Peyer's patch (tissue), 4 donors: ENCODE data around the gene OBSCN. TPM values are rescaled to one million over a fixed set of nuclear protein-coding genes. Genes with fewer than 3 reads are reported as not detected.

Experiments used
- DNase-seq, 3 donors: peaks; one replicate each; pipeline ENCODE4 v3.0.0-alpha.2; 2017 to 2019
- H3K27ac ChIP-seq, 4 donors: fragments of 200-600 bp; sonication (generic); one replicate each; pipeline ENCODE4 v1.5.1; 2016 to 2019
- H3K27me3 ChIP-seq, 2 donors: fragments of 200-600 bp; sonication (generic); one replicate each; pipeline ENCODE4 v1.5.1; 2019
- H3K36me3 ChIP-seq, 3 donors: fragments of 200-600 bp; sonication (generic); one replicate each; pipeline ENCODE4 v1.5.1; 2016 to 2019
- H3K4me1 ChIP-seq, 4 donors: fragments of 200-600 bp; sonication (generic); one replicate each; pipeline ENCODE4 v1.5.1; 2016 to 2019
- H3K4me3 ChIP-seq, 4 donors: fragments of 200-600 bp; sonication (generic); 1 replicate in 3 of 4; 2 replicates in 1 of 4; pipeline ENCODE4 v1.5.1; 2016 to 2019; ENCODE audit warnings: mild to moderate bottlenecking in 1 of 4
- H3K9me3 ChIP-seq, 4 donors: fragments of 200-600 bp; sonication (generic); one replicate each; pipeline ENCODE4 v1.5.1; 2016 to 2019; ENCODE audit warnings: mild to moderate bottlenecking in 1 of 4
- POLR2A ChIP-seq, 2 donors: fragments of 450-650 bp; IDR thresholded peaks; one replicate each; pipeline ENCODE4 v1.5.1; 2017; ENCODE audit warnings: antibody characterized with exemption in 2 of 2, mild to moderate bottlenecking in 2 of 2, moderate library complexity in 2 of 2
- total RNA-seq, 4 donors: library from RNA; depleted of rRNA; stranded (reverse); fragments of >200 nt; gene quantifications; one replicate each; pipeline ENCODE4 v1.1.0, GENCODE V29; 2016
- TF ChIP-seq, protein P1 (sequence below), 6 experiments: fragments of 450-650 bp in 4 of 6; fragments of 200-600 bp in 2 of 6; sonication (generic) in 1 of 6; IDR thresholded peaks; one replicate each; pipeline ENCODE4 v1.5.1; 2017 to 2019; ENCODE audit warnings: antibody characterized with exemption in 6 of 6, mild to moderate bottlenecking in 3 of 6, moderate library complexity in 1 of 6

Gene OBSCN
- total RNA-seq, 4 donors from 2014 or later, result 5.8 to 136 (median 34.4) TPM

DNA sequence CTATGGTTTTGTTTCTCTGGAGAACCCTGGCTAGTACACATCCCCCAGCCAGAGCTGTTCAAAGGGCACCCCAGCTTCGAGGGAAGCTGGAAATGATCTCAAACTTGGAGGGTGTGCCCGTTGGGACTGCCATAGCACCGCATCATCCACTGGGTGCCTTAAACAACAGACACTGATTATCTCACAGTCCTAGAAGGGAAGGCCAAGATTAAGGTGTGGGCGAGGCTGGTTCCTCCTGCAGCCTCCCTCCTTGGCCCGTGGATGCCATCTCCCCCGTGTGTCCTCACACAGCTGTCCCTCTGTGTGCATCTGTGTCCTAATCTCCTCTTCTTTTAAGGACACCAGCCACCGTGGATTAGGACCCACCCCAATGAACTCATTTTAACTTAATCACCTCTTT is 46.5 kb upstream of the OBSCN start:
- peak overlapping the region in 2 of 4 donors; percentile 37 to 52 for H3K27ac ChIP-seq
- no peak for DNase-seq
- H3K4me3 ChIP-seq, result no peak overlapping the region
- H3K36me3 ChIP-seq, result no peaks in the 10 kb centered on the region
- peaks cover 0 to 31% (median 3%) of the 10 kb centered on the region in 4 donors for H3K4me1 ChIP-seq
- H3K27me3 ChIP-seq, result no peaks in the 10 kb centered on the region
- TF ChIP-seq, protein P1, sequence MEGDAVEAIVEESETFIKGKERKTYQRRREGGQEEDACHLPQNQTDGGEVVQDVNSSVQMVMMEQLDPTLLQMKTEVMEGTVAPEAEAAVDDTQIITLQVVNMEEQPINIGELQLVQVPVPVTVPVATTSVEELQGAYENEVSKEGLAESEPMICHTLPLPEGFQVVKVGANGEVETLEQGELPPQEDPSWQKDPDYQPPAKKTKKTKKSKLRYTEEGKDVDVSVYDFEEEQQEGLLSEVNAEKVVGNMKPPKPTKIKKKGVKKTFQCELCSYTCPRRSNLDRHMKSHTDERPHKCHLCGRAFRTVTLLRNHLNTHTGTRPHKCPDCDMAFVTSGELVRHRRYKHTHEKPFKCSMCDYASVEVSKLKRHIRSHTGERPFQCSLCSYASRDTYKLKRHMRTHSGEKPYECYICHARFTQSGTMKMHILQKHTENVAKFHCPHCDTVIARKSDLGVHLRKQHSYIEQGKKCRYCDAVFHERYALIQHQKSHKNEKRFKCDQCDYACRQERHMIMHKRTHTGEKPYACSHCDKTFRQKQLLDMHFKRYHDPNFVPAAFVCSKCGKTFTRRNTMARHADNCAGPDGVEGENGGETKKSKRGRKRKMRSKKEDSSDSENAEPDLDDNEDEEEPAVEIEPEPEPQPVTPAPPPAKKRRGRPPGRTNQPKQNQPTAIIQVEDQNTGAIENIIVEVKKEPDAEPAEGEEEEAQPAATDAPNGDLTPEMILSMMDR (IDR thresholded peaks at IDR 0.05), result no peak
- TF ChIP-seq POLR2A (IDR thresholded peaks at IDR 0.05), result no peak
- H3K9me3 ChIP-seq, result no peaks in the 10 kb centered on the region

DNA sequence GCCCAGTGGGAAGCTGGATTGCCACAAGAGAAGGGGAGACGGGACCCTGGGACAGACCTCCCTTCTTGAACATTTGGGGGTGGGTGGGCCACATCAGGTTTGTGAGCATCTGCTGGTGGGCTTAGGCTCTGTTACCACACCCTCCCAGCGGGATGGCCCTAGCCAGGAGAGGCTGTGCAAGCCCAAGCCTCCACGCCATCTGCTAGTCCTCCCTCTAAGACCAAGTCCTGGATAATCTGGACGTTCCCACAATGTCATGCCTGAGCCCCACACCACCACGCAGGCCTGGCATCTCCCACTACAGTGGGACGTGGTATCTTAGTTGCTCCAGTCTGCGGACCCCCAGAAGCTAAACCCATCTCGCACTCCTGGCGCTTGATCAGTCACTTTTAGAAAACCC is 46.0 kb upstream of the OBSCN start:
- no peaks in the 10 kb centered on the region for H3K36me3 ChIP-seq
- peak overlapping the region in 2 of 4 donors; percentile 37 to 52 for H3K27ac ChIP-seq
- DNase-seq, result no peak
- no peaks in the 10 kb centered on the region for H3K9me3 ChIP-seq
- no peak for TF ChIP-seq POLR2A (IDR thresholded peaks at IDR 0.05)
- TF ChIP-seq, protein P1 (IDR thresholded peaks at IDR 0.05), result no peak
- H3K27me3 ChIP-seq, result no peaks in the 10 kb centered on the region
- H3K4me3 ChIP-seq, result no peak overlapping the region
- H3K4me1 ChIP-seq, result peaks cover 0 to 35% (median 3%) of the 10 kb centered on the region in 4 donors

DNA sequence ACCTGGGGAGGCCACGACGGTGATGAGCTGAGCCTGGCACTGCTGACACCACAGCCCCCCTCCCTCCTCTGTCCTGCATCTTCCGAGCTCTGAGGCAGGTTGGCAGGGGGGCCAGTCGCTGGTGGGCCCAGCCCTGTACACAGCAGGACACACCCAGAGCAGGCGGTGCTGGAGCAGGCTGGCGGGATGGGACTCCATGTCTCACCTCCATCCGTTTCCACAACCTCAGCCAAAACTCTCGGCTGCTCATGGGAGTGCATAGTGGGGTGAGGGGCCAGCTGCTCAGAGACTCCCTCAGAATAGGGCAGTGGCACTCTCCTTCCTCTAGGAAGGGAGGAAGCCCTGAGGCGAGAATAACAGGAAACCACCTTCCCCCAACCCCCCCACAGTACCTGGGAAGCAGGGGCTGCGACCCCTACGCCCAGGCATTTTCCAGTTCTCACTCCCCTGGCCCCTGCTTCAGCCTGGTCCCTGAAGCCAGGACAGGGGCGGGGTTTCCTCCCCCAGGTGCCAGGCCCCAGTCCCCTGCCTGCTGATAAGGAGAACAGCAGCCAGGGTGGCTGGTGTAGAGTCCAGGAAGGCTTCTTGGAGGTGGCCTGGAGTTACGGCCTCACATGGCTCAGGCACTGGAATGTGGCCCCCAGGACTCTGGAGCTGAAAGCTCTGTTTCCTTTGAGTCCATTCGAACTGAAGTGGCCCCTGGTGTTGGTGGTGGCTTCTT is 45.4 kb upstream of the OBSCN start:
- H3K27me3 ChIP-seq, result no peaks in the 10 kb centered on the region
- no peaks in the 10 kb centered on the region for H3K36me3 ChIP-seq
- H3K4me1 ChIP-seq, result peaks cover 0 to 37% (median 3%) of the 10 kb centered on the region in 4 donors
- no peak for DNase-seq
- H3K4me3 ChIP-seq, result no peak overlapping the region
- no peak for TF ChIP-seq POLR2A (IDR thresholded peaks at IDR 0.05)
- TF ChIP-seq, protein P1 (IDR thresholded peaks at IDR 0.05), result peak in 1 of 6 experiments; percentile 3
- H3K9me3 ChIP-seq, result no peaks in the 10 kb centered on the region
- H3K27ac ChIP-seq, result peak overlapping the region in 2 of 4 donors; percentile 41 to 52

DNA sequence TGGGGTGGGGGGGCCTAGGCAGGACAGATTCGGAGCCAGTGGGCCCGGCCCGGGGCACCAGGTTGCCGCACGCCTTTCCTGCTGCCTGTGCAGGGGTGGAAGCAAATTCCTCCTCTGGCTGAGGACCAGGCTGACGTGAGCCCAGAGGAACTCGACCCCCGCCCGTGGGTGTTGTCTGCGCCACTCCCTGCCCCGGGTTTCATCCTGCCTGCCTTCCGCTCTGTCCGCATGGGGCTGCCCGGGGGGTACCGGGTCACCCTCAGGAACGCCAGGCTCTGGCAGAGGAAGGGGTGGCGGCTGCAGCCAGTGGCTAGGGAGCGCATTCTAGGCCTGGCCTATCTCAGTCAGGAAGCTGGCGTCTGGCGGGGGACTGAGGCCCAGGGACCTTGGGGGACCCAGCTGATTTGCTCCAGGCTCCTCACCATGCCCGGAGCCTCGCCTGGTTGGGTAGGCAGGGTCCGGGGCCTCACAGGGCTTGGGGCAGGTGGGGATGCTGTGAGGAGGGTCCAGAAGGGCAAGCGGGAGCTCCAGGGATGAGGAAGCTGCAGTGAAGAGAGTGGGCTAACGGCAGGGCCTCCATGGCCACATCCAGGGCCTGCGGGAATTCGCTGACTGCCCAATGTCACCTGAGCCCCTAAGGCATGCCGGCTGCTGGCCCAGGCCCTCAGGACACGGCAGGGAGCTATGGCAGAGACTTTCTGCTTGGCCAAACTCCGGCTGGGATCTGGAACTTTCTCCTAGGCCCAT is 44.7 kb upstream of the OBSCN start:
- no peaks in the 10 kb centered on the region for H3K27me3 ChIP-seq
- DNase-seq, result peak in 1 of 3 donors; percentile 64
- peak overlapping the region in 2 of 4 donors; percentile 41 to 52 for H3K27ac ChIP-seq
- peaks cover 0 to 37% (median 3%) of the 10 kb centered on the region in 4 donors for H3K4me1 ChIP-seq
- no peaks in the 10 kb centered on the region for H3K9me3 ChIP-seq
- no peak overlapping the region for H3K4me3 ChIP-seq
- no peaks in the 10 kb centered on the region for H3K36me3 ChIP-seq
- TF ChIP-seq, protein P1 (IDR thresholded peaks at IDR 0.05), result no peak
- no peak for TF ChIP-seq POLR2A (IDR thresholded peaks at IDR 0.05)

DNA sequence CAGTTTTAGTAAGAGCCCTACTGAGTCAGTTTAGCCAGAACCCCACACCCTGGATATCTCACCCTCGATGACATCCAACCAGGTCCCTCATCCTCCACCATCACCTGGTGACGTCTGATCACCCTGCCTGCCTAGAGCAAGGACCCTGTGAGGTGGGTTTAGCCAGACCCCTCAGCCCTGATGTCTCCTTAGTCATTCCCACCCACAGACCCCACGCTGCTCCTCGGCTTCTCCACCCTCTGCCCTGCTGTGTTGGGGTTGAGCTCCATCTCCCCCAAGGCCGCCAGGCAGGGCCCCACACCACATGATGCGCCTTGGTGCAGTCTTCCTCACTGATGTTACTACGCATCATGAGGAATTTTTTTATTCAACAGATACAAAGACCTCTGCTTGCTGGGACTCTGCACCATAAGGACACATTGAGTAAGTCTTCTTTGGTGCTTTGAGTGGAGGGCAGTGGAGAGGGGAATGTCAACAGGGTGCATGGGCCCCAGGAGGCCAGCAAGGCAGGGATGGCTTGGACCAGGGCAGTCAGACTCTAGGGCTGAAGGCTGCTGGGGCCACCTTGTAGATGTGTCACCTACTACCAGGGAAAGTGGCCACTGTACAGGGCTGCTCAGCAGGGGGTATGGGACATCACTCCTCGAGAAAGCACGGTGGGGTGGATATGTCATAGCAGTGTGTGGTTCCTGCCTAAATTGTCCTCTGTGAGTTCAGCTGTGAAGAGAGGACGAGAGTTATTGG is 43.9 kb upstream of the OBSCN start:
- H3K9me3 ChIP-seq, result no peaks in the 10 kb centered on the region
- H3K36me3 ChIP-seq, result no peaks in the 10 kb centered on the region
- no peak for DNase-seq
- peak overlapping the region in 2 of 4 donors; percentile 41 to 52 for H3K27ac ChIP-seq
- no peak overlapping the region for H3K4me3 ChIP-seq
- peaks cover 0 to 37% (median 3%) of the 10 kb centered on the region in 4 donors for H3K4me1 ChIP-seq
- TF ChIP-seq POLR2A (IDR thresholded peaks at IDR 0.05), result no peak
- TF ChIP-seq, protein P1 (IDR thresholded peaks at IDR 0.05), result no peak
- no peaks in the 10 kb centered on the region for H3K27me3 ChIP-seq
